Activated CD4-positive, alpha-beta T cell treated with anti-CD3 and anti-CD28 coated beads, Interleukin-2, amount 10 ng/mL, durations not matched to agents 24 days and 14 days (primary cell): ENCODE data around the gene POLR3H. TPM values are rescaled to one million over a fixed set of nuclear protein-coding genes. Genes with fewer than 3 reads are reported as not detected.
A peak's percentile ranks its signal among the peaks of the same experiment; 100 is the strongest.
"Not testable (repeated sequence)": the region's sequence is repeated elsewhere in the genome, so short reads cannot be mapped to it uniquely, and the experiment has no call there.

Experiments used
- DNase-seq: peaks from one replicate; pipeline ENCODE4 v3.0.0; 2022
- H3K27ac Mint-ChIP-seq: one replicate; pipeline ENCODE4 v1.8.0; 2022; ENCODE audit warnings: mild to moderate bottlenecking, mixed read lengths
- H3K27me3 Mint-ChIP-seq: one replicate; pipeline ENCODE4 v1.8.0; 2022; ENCODE audit warnings: mixed read lengths
- H3K36me3 Mint-ChIP-seq: one replicate; pipeline ENCODE4 v1.8.0; 2022; ENCODE audit warnings: low read depth, mild to moderate bottlenecking, mixed read lengths
- H3K4me1 Mint-ChIP-seq: one replicate; pipeline ENCODE4 v1.8.0; 2021; ENCODE audit warnings: mixed read lengths
- H3K4me3 Mint-ChIP-seq: one replicate; pipeline ENCODE4 v1.8.0; 2022; ENCODE audit warnings: mild to moderate bottlenecking, moderate library complexity, mixed read lengths
- H3K9me3 Mint-ChIP-seq: one replicate; pipeline ENCODE4 v1.8.0; 2021; ENCODE audit warnings: mixed read lengths
- intact Hi-C: fragments of 100-400 bp; cut with micrococcal nuclease; formaldehyde crosslinking; loops from one replicate; pipeline ENCODE4 v1.15.1; 2023
- total RNA-seq: library from RNA; stranded (reverse); gene quantifications from 2 replicates; pipeline ENCODE4 v1.2.3, GENCODE V29; 2022

Gene POLR3H
- 49.2 and 50.6 TPM in 2 replicates for total RNA-seq

GRCh38 chr22:41543854-41544670, at the start of gene POLR3H:
POLR3H (minus strand) TSS chr22:41544470; CDS start chr22:41544101, 369 bp downstream.
- DNase-seq: peak; percentile 99
- Mint-ChIP-seq H3K4me1 (peaks cover 29% of the 10 kb centered on the region), H3K27ac (peak within 1 kb of the TSS; percentile 89), H3K4me3 (peak within 1 kb of the TSS; percentile 95), H3K36me3 (peaks cover 15% of the 10 kb centered on the region), H3K27me3 (no peaks in the 10 kb centered on the region), H3K9me3 (no peaks in the 10 kb centered on the region)
- intact Hi-C loops: loop anchor here (1.0 to 5.0 kb wide), 5 partner anchors 45 to 257 kb away; partner anchors contain the start of genes ACO2, DESI1, PHF5A and PMM1

- peaks cover 11% of the 10 kb centered on the region for H3K4me1 Mint-ChIP-seq
- H3K27me3 Mint-ChIP-seq, DNase-seq, H3K9me3 Mint-ChIP-seq, H3K27ac Mint-ChIP-seq, H3K4me3 Mint-ChIP-seq: not testable (repeated sequence)
- intact Hi-C loops: loop anchor here (5.0 kb wide), 1 partner anchor 501 kb away; the partner anchor contains the start of gene EP300
- H3K36me3 Mint-ChIP-seq: peaks cover 15% of the 10 kb centered on the region
These were observed 49.2 kb upstream of the POLR3H start for GRCh38 chr22:41593336-41593960.

- no peaks in the 10 kb centered on the region for H3K27me3 Mint-ChIP-seq
- peak within 1 kb of the TSS; percentile 95 for H3K4me3 Mint-ChIP-seq
- H3K9me3 Mint-ChIP-seq: no peaks in the 10 kb centered on the region
- H3K4me1 Mint-ChIP-seq: peaks cover 23% of the 10 kb centered on the region
- H3K27ac Mint-ChIP-seq: peak within 1 kb of the TSS; percentile 86
- H3K36me3 Mint-ChIP-seq: peaks cover 4% of the 10 kb centered on the region
- DNase-seq: peak; percentile 100
- intact Hi-C loops: loop anchor here (1.0 to 5.0 kb wide), 5 partner anchors 15 to 497 kb away; partner anchors contain the start of genes DESI1, EP300, PHF5A and POLR3H
These were observed 45.3 kb upstream of the POLR3H start, which contains the start of gene PMM1 for GRCh38 chr22:41589391-41590241. PMM1 (minus strand) TSS chr22:41589840; CDS start chr22:41589805, 35 bp downstream.

GRCh38 chr22:41587347-41587723, 43.1 kb upstream of the POLR3H start:
- Mint-ChIP-seq H3K36me3 (peaks cover 16% of the 10 kb centered on the region), H3K4me3 (no peak overlapping the region), H3K4me1 (peaks cover 26% of the 10 kb centered on the region), H3K27me3 (no peaks in the 10 kb centered on the region), H3K27ac (no peak overlapping the region), H3K9me3 (no peaks in the 10 kb centered on the region)
- no peak for DNase-seq
- intact Hi-C loops: no loop called here

- H3K4me1 Mint-ChIP-seq: peaks cover 24% of the 10 kb centered on the region
- no peak overlapping the region for H3K27ac Mint-ChIP-seq
- no peak for DNase-seq
- no peaks in the 10 kb centered on the region for H3K27me3 Mint-ChIP-seq
- H3K9me3 Mint-ChIP-seq: no peaks in the 10 kb centered on the region
- H3K4me3 Mint-ChIP-seq: no peak overlapping the region
- peaks cover 19% of the 10 kb centered on the region for H3K36me3 Mint-ChIP-seq
- intact Hi-C loops: no loop called here
These were observed 41.6 kb upstream of the POLR3H start for GRCh38 chr22:41585898-41586297.

GRCh38 chr22:41584881-41585280, 40.6 kb upstream of the POLR3H start:
- intact Hi-C loops: no loop called here
- DNase-seq: no peak
- Mint-ChIP-seq H3K4me1 (peaks cover 24% of the 10 kb centered on the region), H3K27ac (no peak overlapping the region), H3K36me3 (peaks cover 21% of the 10 kb centered on the region), H3K9me3 (no peaks in the 10 kb centered on the region), H3K27me3 (no peaks in the 10 kb centered on the region), H3K4me3 (no peak overlapping the region)

- Mint-ChIP-seq H3K4me1 (peaks cover 10% of the 10 kb centered on the region), H3K27me3 (no peaks in the 10 kb centered on the region), H3K36me3 (peaks cover 28% of the 10 kb centered on the region), H3K4me3 (no peak overlapping the region), H3K9me3 (no peaks in the 10 kb centered on the region), H3K27ac (no peak overlapping the region)
- no peak for DNase-seq
- intact Hi-C loops: no loop called here
These were observed 38.4 kb upstream of the POLR3H start for GRCh38 chr22:41582694-41583093.

GRCh38 chr22:41579997-41580355, 35.7 kb upstream of the POLR3H start:
- peaks cover 3% of the 10 kb centered on the region for H3K4me1 Mint-ChIP-seq
- H3K9me3 Mint-ChIP-seq: no peaks in the 10 kb centered on the region
- intact Hi-C loops: no loop called here
- no peak for DNase-seq
- peaks cover 28% of the 10 kb centered on the region for H3K36me3 Mint-ChIP-seq
- H3K4me3 Mint-ChIP-seq: no peak overlapping the region
- H3K27ac Mint-ChIP-seq: no peak overlapping the region
- H3K27me3 Mint-ChIP-seq: no peaks in the 10 kb centered on the region

GRCh38 chr22:41579297-41579996, 35.2 kb upstream of the POLR3H start:
- H3K36me3 Mint-ChIP-seq: peaks cover 27% of the 10 kb centered on the region
- no peak overlapping the region for H3K27ac Mint-ChIP-seq
- intact Hi-C loops: no loop called here
- no peak overlapping the region for H3K4me3 Mint-ChIP-seq
- H3K4me1 Mint-ChIP-seq: peaks cover 3% of the 10 kb centered on the region
- DNase-seq: no peak
- H3K9me3 Mint-ChIP-seq: no peaks in the 10 kb centered on the region
- no peaks in the 10 kb centered on the region for H3K27me3 Mint-ChIP-seq

- intact Hi-C loops: no loop called here
- Mint-ChIP-seq H3K36me3 (peaks cover 26% of the 10 kb centered on the region), H3K4me1 (peaks cover 3% of the 10 kb centered on the region), H3K4me3 (no peak overlapping the region), H3K27ac (no peak overlapping the region), H3K9me3 (no peaks in the 10 kb centered on the region), H3K27me3 (no peaks in the 10 kb centered on the region)
- no peak for DNase-seq
These were observed 34.5 kb upstream of the POLR3H start for GRCh38 chr22:41578818-41579217.

- intact Hi-C loops: no loop called here
- no peaks in the 10 kb centered on the region for H3K27me3 Mint-ChIP-seq
- no peak overlapping the region for H3K4me3 Mint-ChIP-seq
- peaks cover 22% of the 10 kb centered on the region for H3K36me3 Mint-ChIP-seq
- H3K27ac Mint-ChIP-seq: no peak overlapping the region
- H3K4me1 Mint-ChIP-seq: no peaks in the 10 kb centered on the region
- H3K9me3 Mint-ChIP-seq: no peaks in the 10 kb centered on the region
- DNase-seq: no peak
These were observed 33.8 kb upstream of the POLR3H start for GRCh38 chr22:41578114-41578513.

- H3K9me3 Mint-ChIP-seq: no peaks in the 10 kb centered on the region
- H3K27ac Mint-ChIP-seq: no peak overlapping the region
- H3K27me3 Mint-ChIP-seq: no peaks in the 10 kb centered on the region
- intact Hi-C loops: no loop called here
- DNase-seq: peak; percentile 83
- H3K36me3 Mint-ChIP-seq: peaks cover 14% of the 10 kb centered on the region
- no peak overlapping the region for H3K4me3 Mint-ChIP-seq
- no peaks in the 10 kb centered on the region for H3K4me1 Mint-ChIP-seq
These were observed 32.6 kb upstream of the POLR3H start for GRCh38 chr22:41576877-41577276.

- Mint-ChIP-seq H3K36me3 (peaks cover 12% of the 10 kb centered on the region), H3K4me3 (no peak overlapping the region)
- no peak for DNase-seq
These were observed 31.3 kb upstream of the POLR3H start for GRCh38 chr22:41575533-41575932.

More at GRCh38 chr22:41575533-41575932, 31.3 kb upstream of the POLR3H start:
- H3K4me1 Mint-ChIP-seq: no peaks in the 10 kb centered on the region
- intact Hi-C loops: no loop called here
- H3K27ac Mint-ChIP-seq: no peak overlapping the region
- H3K9me3 Mint-ChIP-seq: no peaks in the 10 kb centered on the region
- no peaks in the 10 kb centered on the region for H3K27me3 Mint-ChIP-seq
